Caco-2 (cell line): ENCODE results near the gene PLA2G4D. TPM values are rescaled to one million over a fixed set of nuclear protein-coding genes. Genes with fewer than 3 reads are reported as not detected.

Source experiments
- BruUV-seq: library from RNA; stranded (reverse); fragments of 400-500 nt; replicated peaks from 2 replicates; lab custom pipeline; 2021; lab: Mats Ljungman, UMichigan
- CTCF ChIA-PET: fragments of 300-600 bp; sonication (Branson Sonifier 250); formaldehyde crosslinking; loops from one replicate; lab custom pipeline; 2022; ENCODE audit warnings: antibody characterized with exemption; lab: Charles Lee
- POLR2A ChIA-PET: fragments of 300-600 bp; sonication (Branson Sonifier 250); formaldehyde crosslinking; loops from one replicate; lab custom pipeline; 2022; ENCODE audit warnings: antibody characterized with exemption; lab: Charles Lee
- DNase-seq, 2 experiments: peaks; one replicate each; pipeline versions ENCODE4 v3.0.0 to v3.0.0-alpha.2; 2020 to 2022
- H3K27me3 ChIP-seq: replicated peaks from 2 replicates; pipeline ENCODE4 v1.6.0; 2011; ENCODE audit warnings: low read length; ENCODE audit not compliant: control insufficient read depth, insufficient read depth
- H3K36me3 ChIP-seq: 2 replicates; pipeline ENCODE4 v1.5.1; 2011; ENCODE audit warnings: low read length; ENCODE audit not compliant: control insufficient read depth, insufficient read depth
- H3K4me1 ChIP-seq: fragments of 250-450 bp; sonication (Bioruptor Pico); 2 replicates; pipeline ENCODE4 v1.5.1; 2020; ENCODE audit warnings: mild to moderate bottlenecking
- H3K4me3 ChIP-seq: 2 replicates; pipeline ENCODE4 v1.5.1; 2011; ENCODE audit warnings: low read depth, mild to moderate bottlenecking, control low read depth, low read length
- H3K9me3 ChIP-seq: fragments of 250-450 bp; sonication (Bioruptor Pico); 2 replicates; pipeline ENCODE4 v1.5.1; 2020; ENCODE audit warnings: mild to moderate bottlenecking, moderate library complexity
- H3K27ac Mint-ChIP-seq: one replicate; pipeline ENCODE4 v1.8.0; 2022; ENCODE audit warnings: mixed read lengths; ENCODE audit not compliant: unreplicated experiment
- H3K27me3 Mint-ChIP-seq: one replicate; pipeline ENCODE4 v1.8.0; 2022; ENCODE audit warnings: mixed read lengths; ENCODE audit not compliant: insufficient read depth, unreplicated experiment
- H3K36me3 Mint-ChIP-seq: one replicate; pipeline ENCODE4 v1.8.0; 2022; ENCODE audit warnings: mild to moderate bottlenecking, mixed read lengths; ENCODE audit not compliant: insufficient read depth, unreplicated experiment
- H3K4me1 Mint-ChIP-seq: one replicate; pipeline ENCODE4 v1.8.0; 2022; ENCODE audit warnings: low read depth, mixed read lengths; ENCODE audit not compliant: unreplicated experiment
- H3K4me3 Mint-ChIP-seq: one replicate; pipeline ENCODE4 v1.8.0; 2022; ENCODE audit warnings: mild to moderate bottlenecking, moderate library complexity, mixed read lengths; ENCODE audit not compliant: unreplicated experiment
- H3K9me3 Mint-ChIP-seq: one replicate; pipeline ENCODE4 v1.8.0; 2022; ENCODE audit warnings: mixed read lengths; ENCODE audit not compliant: unreplicated experiment
- intact Hi-C: fragments of 100-400 bp; cut with micrococcal nuclease; formaldehyde crosslinking; loops from one replicate; pipeline ENCODE4 v1.10.0; 2022; ENCODE audit not compliant: unreplicated experiment
- total RNA-seq: library from RNA; stranded (reverse); gene quantifications from 2 replicates; pipeline ENCODE4 v1.2.3, GENCODE V29; 2022
- TF ChIP-seq, protein P1 (sequence below), 2 experiments: fragments of 200-600 bp in 1 of 2; IDR thresholded peaks; 1 replicate in 1 of 2; 2 replicates in 1 of 2; pipeline versions ENCODE4 v1.5.1 to v1.8.0; 2011 to 2022; ENCODE audit warnings: antibody characterized with exemption in 1 of 2, control low read depth in 1 of 2, inconsistent platforms in 1 of 2, low read depth in 1 of 2, low read length in 1 of 2, mild to moderate bottlenecking in 1 of 2, moderate library complexity in 1 of 2; ENCODE audit not compliant: insufficient read depth in 1 of 2, severe bottlenecking in 1 of 2, unreplicated experiment in 1 of 2

Gene PLA2G4D
- total RNA-seq, 1 experiment from 2014 or later = not detected

DNA sequence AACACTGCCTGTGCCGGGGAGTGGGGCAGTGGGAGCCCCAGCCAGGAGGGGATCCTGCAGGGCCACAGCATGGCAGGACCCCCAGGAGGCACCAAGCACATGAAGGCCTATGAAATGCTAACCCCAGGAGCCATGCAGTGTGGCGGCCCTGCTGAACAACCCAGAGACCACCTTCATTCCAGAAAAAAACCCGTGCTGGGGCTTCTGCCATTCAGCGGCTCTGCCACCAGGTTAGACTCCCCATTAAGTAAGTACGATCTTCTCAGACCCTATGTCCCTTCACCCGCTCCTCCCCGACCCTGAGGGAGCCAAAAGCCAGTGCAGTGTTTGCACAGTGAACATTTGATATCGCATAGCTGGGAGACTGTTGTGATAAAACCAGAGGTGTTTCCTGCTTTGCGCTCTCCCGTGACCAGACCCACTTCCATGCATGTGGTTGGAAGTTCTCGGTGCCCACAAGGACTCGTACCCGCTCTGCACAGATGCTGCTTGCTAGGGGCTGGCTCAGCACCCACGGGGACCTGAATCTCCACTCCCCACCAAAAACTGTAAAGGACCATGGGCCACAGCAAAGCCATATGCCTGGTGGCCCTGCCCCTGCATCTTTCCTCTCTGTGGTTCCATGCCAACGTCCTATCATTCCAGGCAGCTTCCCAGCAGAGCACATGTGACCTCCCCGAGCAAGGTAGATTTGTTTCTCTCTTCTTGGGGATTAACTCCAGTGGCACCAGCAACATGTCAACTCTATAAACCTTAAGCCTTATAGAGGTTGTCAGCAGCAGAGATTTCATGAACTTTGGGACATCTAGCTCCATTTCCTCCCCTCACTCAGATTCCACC, 5.3 kb downstream of the PLA2G4D start:
- ChIA-PET CTCF (no interaction called here), POLR2A (interaction anchor here (0.5 kb wide), 1 partner anchor 309 kb away, joined by 4 read pairs; no protein-coding TSS in a partner anchor)
- no peaks in the 10 kb centered on the region for H3K36me3 ChIP-seq
- DNase-seq = no peak
- intact Hi-C loops = no loop called here
- H3K27ac Mint-ChIP-seq = no peak overlapping the region
- H3K4me3 ChIP-seq = no peak overlapping the region
- H3K4me1 Mint-ChIP-seq = peaks cover 16% of the 10 kb centered on the region
- H3K9me3 Mint-ChIP-seq = no peaks in the 10 kb centered on the region
- BruUV-seq = no TSS peak
- no peaks in the 10 kb centered on the region for H3K27me3 ChIP-seq
- TF ChIP-seq, protein P1, sequence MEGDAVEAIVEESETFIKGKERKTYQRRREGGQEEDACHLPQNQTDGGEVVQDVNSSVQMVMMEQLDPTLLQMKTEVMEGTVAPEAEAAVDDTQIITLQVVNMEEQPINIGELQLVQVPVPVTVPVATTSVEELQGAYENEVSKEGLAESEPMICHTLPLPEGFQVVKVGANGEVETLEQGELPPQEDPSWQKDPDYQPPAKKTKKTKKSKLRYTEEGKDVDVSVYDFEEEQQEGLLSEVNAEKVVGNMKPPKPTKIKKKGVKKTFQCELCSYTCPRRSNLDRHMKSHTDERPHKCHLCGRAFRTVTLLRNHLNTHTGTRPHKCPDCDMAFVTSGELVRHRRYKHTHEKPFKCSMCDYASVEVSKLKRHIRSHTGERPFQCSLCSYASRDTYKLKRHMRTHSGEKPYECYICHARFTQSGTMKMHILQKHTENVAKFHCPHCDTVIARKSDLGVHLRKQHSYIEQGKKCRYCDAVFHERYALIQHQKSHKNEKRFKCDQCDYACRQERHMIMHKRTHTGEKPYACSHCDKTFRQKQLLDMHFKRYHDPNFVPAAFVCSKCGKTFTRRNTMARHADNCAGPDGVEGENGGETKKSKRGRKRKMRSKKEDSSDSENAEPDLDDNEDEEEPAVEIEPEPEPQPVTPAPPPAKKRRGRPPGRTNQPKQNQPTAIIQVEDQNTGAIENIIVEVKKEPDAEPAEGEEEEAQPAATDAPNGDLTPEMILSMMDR (IDR thresholded peaks at IDR 0.05; ENCODE audit: insufficient read depth in 1 of 2, low read depth in 1 of 2, low read length in 1 of 2, severe bottlenecking in 1 of 2, unreplicated experiment in 1 of 2) = no peak
- H3K9me3 ChIP-seq = no peaks in the 10 kb centered on the region
- H3K27me3 Mint-ChIP-seq = no peaks in the 10 kb centered on the region
- peaks cover 10% of the 10 kb centered on the region; the same call in 1 of the 2 replicates for H3K4me1 ChIP-seq
- H3K36me3 Mint-ChIP-seq = no peaks in the 10 kb centered on the region
- H3K4me3 Mint-ChIP-seq = no peak overlapping the region

DNA sequence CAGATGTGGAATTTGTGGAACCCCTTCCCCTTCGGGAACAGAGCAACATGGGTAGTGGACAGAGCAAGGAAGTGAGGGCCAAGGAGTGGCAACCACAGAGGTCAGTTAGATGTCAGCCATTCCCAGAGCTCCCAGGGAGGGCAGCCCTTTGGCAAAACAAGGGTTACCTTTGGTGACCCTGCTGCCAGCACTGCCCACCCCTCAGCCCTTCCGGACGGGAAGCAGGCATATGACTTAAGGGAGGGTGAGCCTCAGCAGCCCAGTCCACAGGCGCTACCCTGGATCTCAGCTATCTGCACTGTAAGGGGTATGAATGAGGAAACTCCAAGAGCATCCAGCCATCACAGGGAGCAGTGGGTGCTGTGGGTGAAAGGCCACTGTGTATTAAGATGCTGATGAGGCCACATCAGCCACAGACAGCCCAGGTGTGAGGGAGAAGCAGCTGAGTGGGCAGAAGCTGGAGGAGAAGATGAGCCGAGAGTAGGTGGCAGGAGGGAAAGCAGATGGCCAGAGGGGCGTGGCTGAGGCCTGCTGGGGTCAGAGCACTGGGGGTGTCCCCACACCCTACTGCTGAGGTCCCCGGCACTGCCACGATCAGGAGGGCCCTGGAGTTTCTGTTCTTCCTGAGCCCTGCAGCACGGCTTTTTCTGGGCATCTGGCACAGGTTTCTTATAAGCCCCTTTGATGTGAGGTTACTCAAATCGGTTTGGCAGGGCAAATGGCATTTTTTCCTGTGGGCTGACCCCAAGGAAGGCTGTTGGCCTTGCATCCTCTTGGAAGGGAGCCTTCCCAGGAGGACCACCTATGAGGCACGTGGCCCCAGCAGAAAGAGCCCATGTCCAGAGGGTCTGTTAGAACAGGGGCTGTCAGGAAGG, 6.2 kb downstream of the PLA2G4D start:
- no peak for DNase-seq
- Mint-ChIP-seq H3K4me1 (peaks cover 16% of the 10 kb centered on the region), H3K36me3 (no peaks in the 10 kb centered on the region), H3K4me3 (no peak overlapping the region), H3K27me3 (no peaks in the 10 kb centered on the region), H3K9me3 (no peaks in the 10 kb centered on the region), H3K27ac (no peak overlapping the region)
- intact Hi-C loops = no loop called here
- TF ChIP-seq, protein P1 (IDR thresholded peaks at IDR 0.05; ENCODE audit: insufficient read depth in 1 of 2, low read depth in 1 of 2, low read length in 1 of 2, severe bottlenecking in 1 of 2, unreplicated experiment in 1 of 2) = no peak
- no peaks in the 10 kb centered on the region for H3K36me3 ChIP-seq
- ChIA-PET CTCF (no interaction called here), POLR2A (no interaction called here)
- no peaks in the 10 kb centered on the region for H3K27me3 ChIP-seq
- no peak overlapping the region for H3K4me3 ChIP-seq
- peaks cover 10% of the 10 kb centered on the region; the same call in 1 of the 2 replicates for H3K4me1 ChIP-seq
- H3K9me3 ChIP-seq = no peaks in the 10 kb centered on the region
- BruUV-seq = no TSS peak

DNA sequence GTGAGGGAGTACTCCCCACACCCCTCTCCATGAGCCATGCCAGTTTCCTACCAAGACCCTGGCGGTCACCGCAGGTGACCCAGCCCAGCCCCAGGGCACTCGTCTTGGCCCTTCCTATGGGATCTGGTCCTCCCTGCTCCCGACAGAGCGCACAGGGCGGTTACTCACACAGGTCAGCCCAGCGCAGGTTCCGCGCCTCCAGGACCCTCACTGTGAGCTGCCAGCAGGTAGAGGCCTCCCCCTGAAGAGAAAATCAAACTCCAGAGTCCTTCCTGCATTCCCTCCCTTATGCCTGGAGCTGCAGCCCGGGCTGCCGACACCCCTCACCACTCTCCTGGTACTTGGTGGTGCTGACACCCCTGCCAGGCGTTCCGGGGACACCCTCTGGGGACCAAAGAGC, 6.9 kb downstream of the PLA2G4D start:
- H3K4me1 ChIP-seq = peaks cover 6% of the 10 kb centered on the region; the same call in 1 of the 2 replicates
- H3K4me3 ChIP-seq = no peak overlapping the region
- Mint-ChIP-seq H3K9me3 (no peaks in the 10 kb centered on the region), H3K4me1 (peaks cover 16% of the 10 kb centered on the region), H3K27ac (no peak overlapping the region), H3K4me3 (no peak overlapping the region), H3K36me3 (no peaks in the 10 kb centered on the region), H3K27me3 (no peaks in the 10 kb centered on the region)
- ChIA-PET CTCF (interaction anchor here (0.6 kb wide), 1 partner anchor 504 kb away, joined by 4 read pairs; no protein-coding TSS in a partner anchor), POLR2A (no interaction called here)
- TF ChIP-seq, protein P1 (IDR thresholded peaks at IDR 0.05; ENCODE audit: insufficient read depth in 1 of 2, low read depth in 1 of 2, low read length in 1 of 2, severe bottlenecking in 1 of 2, unreplicated experiment in 1 of 2) = no peak
- H3K27me3 ChIP-seq = no peaks in the 10 kb centered on the region
- no peaks in the 10 kb centered on the region for H3K36me3 ChIP-seq
- H3K9me3 ChIP-seq = no peaks in the 10 kb centered on the region
- DNase-seq = no peak
- intact Hi-C loops = no loop called here
- BruUV-seq = no TSS peak
